CD4-positive, alpha-beta memory T cell (primary cell): ENCODE data around the gene CHDH. TPM values are rescaled to one million over a fixed set of nuclear protein-coding genes. Genes with fewer than 3 reads are reported as not detected.

Experiments used
- CTCF ChIA-PET: fragments of 350-600 bp; sonication (Branson Sonifier 250); formaldehyde crosslinking; loops from one replicate; lab custom pipeline; 2021; ENCODE audit warnings: inconsistent platforms; ENCODE audit not compliant: partially characterized antibody; lab: Charles Lee
- POLR2A ChIA-PET: fragments of 350-600 bp; sonication (Branson Sonifier 250); formaldehyde crosslinking; loops from one replicate; lab custom pipeline; 2021; ENCODE audit not compliant: partially characterized antibody; lab: Charles Lee
- DNase-seq, 5 donors: peaks; one replicate each; pipeline versions ENCODE4 v3.0.0 to v3.0.0-alpha.2; 2020 to 2022; ENCODE audit warnings: mixed read lengths in 1 of 5
- H3K27ac ChIP-seq: one replicate; pipeline ENCODE4 v1.7.0; 2013; ENCODE audit warnings: low read depth, low read length
- H3K27me3 ChIP-seq: 2 replicates; pipeline ENCODE4 v1.7.0; 2013; ENCODE audit warnings: mild to moderate bottlenecking, low read length, moderate library complexity; ENCODE audit not compliant: insufficient read depth
- H3K36me3 ChIP-seq: 2 replicates; pipeline ENCODE4 v1.7.0; 2013; ENCODE audit warnings: mild to moderate bottlenecking, low read length, moderate library complexity; ENCODE audit not compliant: insufficient read depth
- H3K4me1 ChIP-seq: 2 replicates; pipeline ENCODE4 v1.7.0; 2013; ENCODE audit warnings: mild to moderate bottlenecking, low read length, moderate library complexity; ENCODE audit not compliant: insufficient read depth
- H3K4me3 ChIP-seq, 2 donors: one replicate each; pipeline ENCODE4 v1.7.0; 2013; ENCODE audit warnings: low read length in 2 of 2, mild to moderate bottlenecking in 1 of 2
- H3K9me3 ChIP-seq, 2 donors: one replicate each; pipeline ENCODE4 v1.7.0; 2013; ENCODE audit warnings: low read length in 2 of 2, control low read depth in 1 of 2; ENCODE audit not compliant: control insufficient read depth in 1 of 2
- H3K27ac Mint-ChIP-seq, 7 donors: one replicate each; pipeline ENCODE4 v1.8.0; 2020 to 2021; ENCODE audit warnings: mixed read lengths in 7 of 7, mild to moderate bottlenecking in 6 of 7, inconsistent platforms in 3 of 7, moderate library complexity in 3 of 7
- H3K27me3 Mint-ChIP-seq, 2 donors: one replicate each; pipeline ENCODE4 v1.8.0; 2020 to 2021; ENCODE audit warnings: mixed read lengths in 2 of 2
- H3K36me3 Mint-ChIP-seq, 2 donors: one replicate each; pipeline ENCODE4 v1.8.0; 2020 to 2021; ENCODE audit warnings: mixed read lengths in 2 of 2, inconsistent platforms in 1 of 2, mild to moderate bottlenecking in 1 of 2
- H3K4me1 Mint-ChIP-seq, 4 donors: one replicate each; pipeline ENCODE4 v1.8.0; 2020 to 2021; ENCODE audit warnings: mixed read lengths in 4 of 4, mild to moderate bottlenecking in 1 of 4
- H3K4me3 Mint-ChIP-seq, 8 donors: one replicate each; pipeline ENCODE4 v1.8.0; 2020 to 2021; ENCODE audit warnings: mixed read lengths in 8 of 8, mild to moderate bottlenecking in 7 of 8, moderate library complexity in 6 of 8, inconsistent platforms in 3 of 8
- H3K9me3 Mint-ChIP-seq, 8 donors: one replicate each; pipeline ENCODE4 v1.8.0; 2020 to 2021; ENCODE audit warnings: mixed read lengths in 8 of 8, mild to moderate bottlenecking in 5 of 8, inconsistent platforms in 3 of 8, moderate library complexity in 1 of 8
- intact Hi-C: fragments of 100-400 bp; cut with micrococcal nuclease; formaldehyde crosslinking; loops from one replicate; pipeline ENCODE4 v1.15.1; 2023
- polyA plus RNA-seq, 2 donors: library from polyadenylated mRNA; unstranded; fragments of 300-500 nt; fragmentation: Illumina TruSeq; gene quantifications; one replicate each; pipeline ENCODE4 v1.2.3, GENCODE V29; 2021
- total RNA-seq, 2 experiments: library from RNA; stranded (reverse); gene quantifications; one replicate each; pipeline ENCODE4 v1.2.3, GENCODE V29; 2021

Gene CHDH
- total and polyA plus RNA-seq, 4 experiments from 2014 or later: 0.23 to 0.67 (median 0.47) TPM; not detected in 1

- no peaks in the 10 kb centered on the region for H3K4me1 Mint-ChIP-seq
- H3K27ac Mint-ChIP-seq: no peak overlapping the region
- no peak overlapping the region for H3K4me3 ChIP-seq
Observed at GRCh38 chr3:53863145-53863544, 16.9 kb upstream of the CHDH start.

GRCh38 chr3:53862241-53862640 is 16.0 kb upstream of the CHDH start:
- Mint-ChIP-seq H3K4me1 (no peaks in the 10 kb centered on the region), H3K27me3 (no peaks in the 10 kb centered on the region), H3K9me3 (no peaks in the 10 kb centered on the region), H3K36me3 (peaks cover 32 to 52% of the 10 kb centered on the region in 2 donors), H3K4me3 (no peak overlapping the region), H3K27ac (peak overlapping the region in 1 of 7 donors; percentile 80)
- Histone ChIP-seq H3K4me1 (no peaks in the 10 kb centered on the region), H3K27ac (no peak overlapping the region), H3K9me3 (no peaks in the 10 kb centered on the region), H3K4me3 (no peak overlapping the region), H3K27me3 (no peaks in the 10 kb centered on the region), H3K36me3 (peaks cover 6% of the 10 kb centered on the region)
- CTCF ChIA-PET: no interaction called here
- intact Hi-C loops: no loop called here
- POLR2A ChIA-PET: no interaction called here
- no peak for DNase-seq

More at GRCh38 chr3:53863145-53863544, 16.9 kb upstream of the CHDH start:
- ChIA-PET CTCF (no interaction called here), POLR2A (no interaction called here)
- H3K27me3 Mint-ChIP-seq: no peaks in the 10 kb centered on the region
- Histone ChIP-seq H3K27ac (no peak overlapping the region), H3K9me3 (no peaks in the 10 kb centered on the region), H3K36me3 (peaks cover 6% of the 10 kb centered on the region), H3K27me3 (no peaks in the 10 kb centered on the region), H3K4me1 (no peaks in the 10 kb centered on the region)
- no peak for DNase-seq
- intact Hi-C loops: no loop called here
- H3K36me3 Mint-ChIP-seq: peaks cover 40 to 61% of the 10 kb centered on the region in 2 donors
- no peaks in the 10 kb centered on the region for H3K9me3 Mint-ChIP-seq
- H3K4me3 Mint-ChIP-seq: no peak overlapping the region

- no peak for DNase-seq
- ChIA-PET POLR2A (no interaction called here), CTCF (no interaction called here)
- H3K27ac ChIP-seq: no peak overlapping the region
- no peak overlapping the region for H3K4me3 Mint-ChIP-seq
- H3K4me1 Mint-ChIP-seq: no peaks in the 10 kb centered on the region
- peak overlapping the region in 1 of 7 donors; percentile 8 for H3K27ac Mint-ChIP-seq
- H3K27me3 ChIP-seq: no peaks in the 10 kb centered on the region
- H3K27me3 Mint-ChIP-seq: no peaks in the 10 kb centered on the region
- intact Hi-C loops: no loop called here
- no peaks in the 10 kb centered on the region for H3K9me3 ChIP-seq
- no peak overlapping the region for H3K4me3 ChIP-seq
- H3K36me3 ChIP-seq: peaks cover 6% of the 10 kb centered on the region
- H3K4me1 ChIP-seq: no peaks in the 10 kb centered on the region
- peaks cover 29 to 42% of the 10 kb centered on the region in 2 donors for H3K36me3 Mint-ChIP-seq
- no peaks in the 10 kb centered on the region for H3K9me3 Mint-ChIP-seq
Observed at GRCh38 chr3:53860196-53860595, 14.0 kb upstream of the CHDH start.

- Histone ChIP-seq H3K4me1 (no peaks in the 10 kb centered on the region), H3K27ac (no peak overlapping the region), H3K4me3 (no peak overlapping the region), H3K36me3 (peaks cover 6% of the 10 kb centered on the region), H3K9me3 (no peaks in the 10 kb centered on the region), H3K27me3 (no peaks in the 10 kb centered on the region)
- ChIA-PET POLR2A (no interaction called here), CTCF (no interaction called here)
- Mint-ChIP-seq H3K27ac (no peak overlapping the region), H3K36me3 (peaks cover 21 to 36% of the 10 kb centered on the region in 2 donors), H3K4me1 (no peaks in the 10 kb centered on the region), H3K9me3 (no peaks in the 10 kb centered on the region), H3K4me3 (no peak overlapping the region), H3K27me3 (no peaks in the 10 kb centered on the region)
- no peak for DNase-seq
- intact Hi-C loops: no loop called here
Observed at GRCh38 chr3:53859178-53859577, 13.0 kb upstream of the CHDH start.

GRCh38 chr3:53858096-53858741 is 12.0 kb upstream of the CHDH start:
- CTCF ChIA-PET: no interaction called here
- H3K36me3 Mint-ChIP-seq: peaks cover 21 to 28% of the 10 kb centered on the region in 2 donors
- no peak overlapping the region for H3K4me3 Mint-ChIP-seq
- Histone ChIP-seq H3K4me3 (no peak overlapping the region), H3K4me1 (no peaks in the 10 kb centered on the region), H3K27me3 (no peaks in the 10 kb centered on the region), H3K27ac (no peak overlapping the region), H3K36me3 (peaks cover 6% of the 10 kb centered on the region), H3K9me3 (no peaks in the 10 kb centered on the region)
- no peak for DNase-seq
- no peaks in the 10 kb centered on the region for H3K4me1 Mint-ChIP-seq
- no peaks in the 10 kb centered on the region for H3K27me3 Mint-ChIP-seq
- no peaks in the 10 kb centered on the region for H3K9me3 Mint-ChIP-seq
- intact Hi-C loops: no loop called here
- peak overlapping the region in 1 of 7 donors; percentile 59 for H3K27ac Mint-ChIP-seq
- POLR2A ChIA-PET: no interaction called here

- Mint-ChIP-seq H3K9me3 (no peaks in the 10 kb centered on the region), H3K36me3 (peaks cover 11 to 17% of the 10 kb centered on the region in 2 donors), H3K27me3 (no peaks in the 10 kb centered on the region), H3K27ac (no peak overlapping the region), H3K4me3 (no peak overlapping the region), H3K4me1 (no peaks in the 10 kb centered on the region)
- CTCF ChIA-PET: no interaction called here
- no peak overlapping the region for H3K4me3 ChIP-seq
- H3K27me3 ChIP-seq: no peaks in the 10 kb centered on the region
- DNase-seq: no peak
- H3K4me1 ChIP-seq: no peaks in the 10 kb centered on the region
- H3K27ac ChIP-seq: no peak overlapping the region
- intact Hi-C loops: no loop called here
- peaks cover 3% of the 10 kb centered on the region for H3K36me3 ChIP-seq
- POLR2A ChIA-PET: no interaction called here
- H3K9me3 ChIP-seq: no peaks in the 10 kb centered on the region
Observed at GRCh38 chr3:53856964-53857363, 10.7 kb upstream of the CHDH start.

- H3K27ac Mint-ChIP-seq: no peak overlapping the region
- Histone ChIP-seq H3K4me3 (no peak overlapping the region), H3K27me3 (no peaks in the 10 kb centered on the region), H3K36me3 (no peaks in the 10 kb centered on the region), H3K4me1 (no peaks in the 10 kb centered on the region), H3K9me3 (no peaks in the 10 kb centered on the region), H3K27ac (no peak overlapping the region)
- intact Hi-C loops: no loop called here
- no peaks in the 10 kb centered on the region for H3K36me3 Mint-ChIP-seq
- H3K4me1 Mint-ChIP-seq: peaks cover 0 to 8% (median 2%) of the 10 kb centered on the region in 4 donors
- DNase-seq: no peak
- peaks cover 10 to 16% of the 10 kb centered on the region in 2 donors for H3K27me3 Mint-ChIP-seq
- CTCF ChIA-PET: no interaction called here
- POLR2A ChIA-PET: no interaction called here
- no peaks in the 10 kb centered on the region for H3K9me3 Mint-ChIP-seq
- H3K4me3 Mint-ChIP-seq: no peak overlapping the region
Observed at GRCh38 chr3:53850895-53851294, 4.7 kb upstream of the CHDH start.
